OCI-LY1 (cell line): ENCODE measurements around the gene CRAMP1.

ENCODE experiments used
- EZH2 ChIP-seq: fragments of 200-600 bp; sonication (generic), shearing (Covaris generic); IDR thresholded peaks from 2 replicates; pipeline ENCODE4 v1.8.0; 2017; ENCODE audit warnings: borderline replicate concordance, mixed run types, mild to moderate bottlenecking, antibody characterized with exemption, low read length, moderate library complexity, mixed read lengths
- TF ChIP-seq, protein P1 (sequence below): fragments of 200-600 bp; sonication (generic), shearing (Covaris generic); IDR thresholded peaks from 2 replicates; pipeline ENCODE4 v1.5.1; 2017; ENCODE audit warnings: mild to moderate bottlenecking, antibody characterized with exemption, low read length, moderate library complexity, mixed read lengths

DNA sequence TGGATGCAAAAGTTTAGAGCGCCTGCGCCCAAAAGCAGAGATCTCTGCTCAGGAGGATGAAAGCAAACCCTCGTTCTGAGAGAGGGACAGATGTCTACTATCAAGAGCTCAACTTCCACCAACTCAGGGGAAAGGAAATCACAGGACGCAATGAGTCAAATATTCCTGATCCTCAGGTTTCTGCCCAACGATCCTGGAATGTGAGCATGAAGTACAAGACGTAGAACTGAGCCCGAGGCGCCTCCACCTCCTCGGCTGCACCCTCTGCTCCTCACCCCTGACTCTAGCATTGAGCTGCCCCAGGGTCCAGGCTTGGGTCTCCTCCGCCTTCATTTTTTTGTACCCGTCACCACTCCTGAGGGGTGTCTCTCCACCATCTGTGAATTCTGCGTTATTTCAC, 15.6 kb upstream of the CRAMP1 start:
- TF ChIP-seq, protein P1, sequence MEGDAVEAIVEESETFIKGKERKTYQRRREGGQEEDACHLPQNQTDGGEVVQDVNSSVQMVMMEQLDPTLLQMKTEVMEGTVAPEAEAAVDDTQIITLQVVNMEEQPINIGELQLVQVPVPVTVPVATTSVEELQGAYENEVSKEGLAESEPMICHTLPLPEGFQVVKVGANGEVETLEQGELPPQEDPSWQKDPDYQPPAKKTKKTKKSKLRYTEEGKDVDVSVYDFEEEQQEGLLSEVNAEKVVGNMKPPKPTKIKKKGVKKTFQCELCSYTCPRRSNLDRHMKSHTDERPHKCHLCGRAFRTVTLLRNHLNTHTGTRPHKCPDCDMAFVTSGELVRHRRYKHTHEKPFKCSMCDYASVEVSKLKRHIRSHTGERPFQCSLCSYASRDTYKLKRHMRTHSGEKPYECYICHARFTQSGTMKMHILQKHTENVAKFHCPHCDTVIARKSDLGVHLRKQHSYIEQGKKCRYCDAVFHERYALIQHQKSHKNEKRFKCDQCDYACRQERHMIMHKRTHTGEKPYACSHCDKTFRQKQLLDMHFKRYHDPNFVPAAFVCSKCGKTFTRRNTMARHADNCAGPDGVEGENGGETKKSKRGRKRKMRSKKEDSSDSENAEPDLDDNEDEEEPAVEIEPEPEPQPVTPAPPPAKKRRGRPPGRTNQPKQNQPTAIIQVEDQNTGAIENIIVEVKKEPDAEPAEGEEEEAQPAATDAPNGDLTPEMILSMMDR = no peak
- TF ChIP-seq EZH2 = no peak
